Panc1 (cell line): Measurements from ENCODE around the gene XYLT1. TPM values are rescaled to one million over a fixed set of nuclear protein-coding genes. Genes with fewer than 3 reads are reported as not detected.

Source experiments
- ATAC-seq: fragments of 200-7000 bp; cut with Tn5 transposase; 2 replicates; pipeline ENCODE4 v1.9.1; 2020; ENCODE audit warnings: mild to moderate bottlenecking, moderate library complexity
- BruUV-seq: library from RNA; stranded (reverse); fragments of 400-500 nt; replicated peaks from 2 replicates; lab custom pipeline; 2021; lab: Mats Ljungman, UMichigan
- CTCF ChIA-PET: fragments of 300-600 bp; sonication (Branson Sonifier 250); formaldehyde crosslinking; loops from one replicate; lab custom pipeline; 2022; ENCODE audit warnings: antibody characterized with exemption; lab: Charles Lee
- POLR2A ChIA-PET: fragments of 300-600 bp; sonication (Branson Sonifier 250); formaldehyde crosslinking; loops from one replicate; lab custom pipeline; 2022; ENCODE audit warnings: antibody characterized with exemption; lab: Charles Lee
- DNase-seq: peaks from one replicate; pipeline ENCODE4 v3.0.0-alpha.2; 2010; ENCODE audit warnings: low read depth, low spot score
- H3K27ac ChIP-seq: 2 replicates; pipeline ENCODE4 v1.5.1; 2011; ENCODE audit warnings: mild to moderate bottlenecking, low read length, inconsistent platforms
- H3K27me3 ChIP-seq: fragments of 200-500 bp; sonication (Bioruptor generic); 2 replicates; pipeline ENCODE4 v1.6.0; 2014; ENCODE audit warnings: low read length, inconsistent platforms; ENCODE audit not compliant: control insufficient read depth, insufficient read depth
- H3K36me3 ChIP-seq: fragments of 200-500 bp; sonication (Bioruptor generic); 2 replicates; pipeline ENCODE4 v1.5.1; 2014; ENCODE audit warnings: inconsistent platforms, mild to moderate bottlenecking, low read length, moderate library complexity; ENCODE audit not compliant: control insufficient read depth, insufficient read depth
- H3K4me1 ChIP-seq: 2 replicates; pipeline ENCODE4 v1.5.1; 2011; ENCODE audit warnings: inconsistent platforms, mild to moderate bottlenecking, low read length, moderate library complexity; ENCODE audit not compliant: control insufficient read depth, insufficient read depth
- H3K4me3 ChIP-seq, 2 experiments: 2 replicates each; pipeline ENCODE4 v1.5.1; 2011 to 2012; ENCODE audit warnings: low read depth in 2 of 2, low read length in 2 of 2, mild to moderate bottlenecking in 2 of 2, inconsistent platforms in 1 of 2, moderate library complexity in 1 of 2
- H3K9me3 ChIP-seq: fragments of 200-500 bp; sonication (Bioruptor generic); 2 replicates; pipeline ENCODE4 v1.5.1; 2014; ENCODE audit warnings: low read depth, mild to moderate bottlenecking, inconsistent platforms, low read length, moderate library complexity; ENCODE audit not compliant: control insufficient read depth, insufficient read depth
- POLR2AphosphoS5 ChIP-seq: IDR thresholded peaks from 2 replicates; pipeline ENCODE4 v1.6.1; 2012; ENCODE audit warnings: mild to moderate bottlenecking, low read depth, low read length, moderate library complexity
- SIN3A ChIP-seq: IDR thresholded peaks from 2 replicates; pipeline ENCODE4 v1.6.1; 2012; ENCODE audit warnings: low read depth, mild to moderate bottlenecking, low read length, moderate library complexity, borderline replicate concordance; ENCODE audit not compliant: insufficient read depth
- TCF7L2 ChIP-seq: IDR thresholded peaks from 2 replicates; pipeline ENCODE4 v1.6.1; 2011; ENCODE audit warnings: mild to moderate bottlenecking, low read depth, low read length, inconsistent platforms
- in situ Hi-C: cut with HindIII; loops from 2 replicates; pipeline ENCODE4 v1.10.0; 2016; ENCODE audit warnings: low sequenced_read_pairs, low pct_unique_long_range_greater_than_20kb
- intact Hi-C: fragments of 100-400 bp; cut with micrococcal nuclease; formaldehyde crosslinking; loops from one replicate; pipeline ENCODE4 v1.10.0; 2022; ENCODE audit not compliant: unreplicated experiment
- total RNA-seq: library from RNA; stranded (reverse); gene quantifications from one replicate; pipeline ENCODE4 v1.2.1, GENCODE V29; 2021; ENCODE audit not compliant: unreplicated experiment
- TF ChIP-seq, protein P1 (sequence below), 2 experiments: IDR thresholded peaks; 2 replicates each; pipeline ENCODE4 v1.6.1; 2011 to 2012; ENCODE audit warnings: low read depth in 2 of 2, control low read depth in 1 of 2, low read length in 1 of 2, mild to moderate bottlenecking in 1 of 2, moderate library complexity in 1 of 2; ENCODE audit not compliant: insufficient read depth in 1 of 2
- TF ChIP-seq, protein P2 (sequence below): fragments of 450-650 bp; IDR thresholded peaks from 2 replicates; pipeline ENCODE4 v1.5.1; 2017; ENCODE audit warnings: mild to moderate bottlenecking

Gene XYLT1
- total RNA-seq, 1 experiment from 2014 or later = 0.62 TPM

DNA sequence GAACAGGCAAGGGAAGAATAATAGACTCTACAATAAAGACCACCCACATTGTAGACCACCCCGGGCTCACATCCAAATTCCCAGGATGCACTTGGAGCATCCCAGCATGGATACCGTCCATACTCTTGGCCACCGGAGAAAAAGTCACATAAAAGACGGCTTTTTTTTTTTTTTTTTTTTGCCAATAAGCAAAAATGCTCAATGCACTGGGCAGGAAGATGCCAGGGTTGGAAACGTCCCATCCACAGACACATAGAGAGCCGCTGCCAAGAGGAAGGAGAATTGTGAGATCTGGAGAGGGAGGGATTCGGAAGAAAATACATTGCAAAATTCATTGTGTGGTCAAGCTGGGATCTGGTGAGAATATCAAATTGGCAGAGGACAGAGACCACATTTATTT is 286.7 kb downstream of the XYLT1 start:
- Histone ChIP-seq H3K4me1 (no peaks in the 10 kb centered on the region), H3K36me3 (no peaks in the 10 kb centered on the region), H3K27me3 (peaks cover 2% of the 10 kb centered on the region; the same call in 1 of the 2 replicates), H3K9me3 (no peaks in the 10 kb centered on the region), H3K4me3 (no peak overlapping the region), H3K27ac (no peak overlapping the region)
- BruUV-seq = no TSS peak
- DNase-seq (no peak), ATAC-seq (no peak)
- in situ Hi-C loops (loop anchor here (25.0 kb wide), 1 partner anchor 122 kb away; no protein-coding TSS in a partner anchor), intact Hi-C loops (no loop called here)
- TF ChIP-seq SIN3A = no peak
- ChIA-PET CTCF (no interaction called here), POLR2A (no interaction called here)

GRCh38 chr16:17177959-17178905 is 292.5 kb downstream of the XYLT1 start:
- ATAC-seq (no peak), DNase-seq (no peak)
- no peaks in the 10 kb centered on the region for H3K9me3 ChIP-seq
- no peak overlapping the region for H3K27ac ChIP-seq
- POLR2A ChIA-PET = no interaction called here
- no peaks in the 10 kb centered on the region for H3K4me1 ChIP-seq
- BruUV-seq = no TSS peak
- CTCF ChIA-PET = interaction anchor here (0.6 kb wide), 2 partner anchors 86 to 374 kb away, joined by 3 to 4 read pairs; no protein-coding TSS in a partner anchor
- TF ChIP-seq SIN3A = no peak
- TF ChIP-seq, protein P1, sequence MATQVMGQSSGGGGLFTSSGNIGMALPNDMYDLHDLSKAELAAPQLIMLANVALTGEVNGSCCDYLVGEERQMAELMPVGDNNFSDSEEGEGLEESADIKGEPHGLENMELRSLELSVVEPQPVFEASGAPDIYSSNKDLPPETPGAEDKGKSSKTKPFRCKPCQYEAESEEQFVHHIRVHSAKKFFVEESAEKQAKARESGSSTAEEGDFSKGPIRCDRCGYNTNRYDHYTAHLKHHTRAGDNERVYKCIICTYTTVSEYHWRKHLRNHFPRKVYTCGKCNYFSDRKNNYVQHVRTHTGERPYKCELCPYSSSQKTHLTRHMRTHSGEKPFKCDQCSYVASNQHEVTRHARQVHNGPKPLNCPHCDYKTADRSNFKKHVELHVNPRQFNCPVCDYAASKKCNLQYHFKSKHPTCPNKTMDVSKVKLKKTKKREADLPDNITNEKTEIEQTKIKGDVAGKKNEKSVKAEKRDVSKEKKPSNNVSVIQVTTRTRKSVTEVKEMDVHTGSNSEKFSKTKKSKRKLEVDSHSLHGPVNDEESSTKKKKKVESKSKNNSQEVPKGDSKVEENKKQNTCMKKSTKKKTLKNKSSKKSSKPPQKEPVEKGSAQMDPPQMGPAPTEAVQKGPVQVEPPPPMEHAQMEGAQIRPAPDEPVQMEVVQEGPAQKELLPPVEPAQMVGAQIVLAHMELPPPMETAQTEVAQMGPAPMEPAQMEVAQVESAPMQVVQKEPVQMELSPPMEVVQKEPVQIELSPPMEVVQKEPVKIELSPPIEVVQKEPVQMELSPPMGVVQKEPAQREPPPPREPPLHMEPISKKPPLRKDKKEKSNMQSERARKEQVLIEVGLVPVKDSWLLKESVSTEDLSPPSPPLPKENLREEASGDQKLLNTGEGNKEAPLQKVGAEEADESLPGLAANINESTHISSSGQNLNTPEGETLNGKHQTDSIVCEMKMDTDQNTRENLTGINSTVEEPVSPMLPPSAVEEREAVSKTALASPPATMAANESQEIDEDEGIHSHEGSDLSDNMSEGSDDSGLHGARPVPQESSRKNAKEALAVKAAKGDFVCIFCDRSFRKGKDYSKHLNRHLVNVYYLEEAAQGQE (IDR thresholded peaks at IDR 0.05; ENCODE audit: insufficient read depth in 1 of 2, low read depth in 2 of 2, low read length in 1 of 2) = peak; percentile 58 to 75; a peak in 3 of 4 replicates
- in situ Hi-C loops = loop anchor here (25.0 kb wide), 1 partner anchor 116 kb away; no protein-coding TSS in a partner anchor
- no peaks in the 10 kb centered on the region for H3K36me3 ChIP-seq
- H3K4me3 ChIP-seq = no peak overlapping the region
- peaks cover 9% of the 10 kb centered on the region; the same call in 1 of the 2 replicates for H3K27me3 ChIP-seq
- intact Hi-C loops = no loop called here

DNA sequence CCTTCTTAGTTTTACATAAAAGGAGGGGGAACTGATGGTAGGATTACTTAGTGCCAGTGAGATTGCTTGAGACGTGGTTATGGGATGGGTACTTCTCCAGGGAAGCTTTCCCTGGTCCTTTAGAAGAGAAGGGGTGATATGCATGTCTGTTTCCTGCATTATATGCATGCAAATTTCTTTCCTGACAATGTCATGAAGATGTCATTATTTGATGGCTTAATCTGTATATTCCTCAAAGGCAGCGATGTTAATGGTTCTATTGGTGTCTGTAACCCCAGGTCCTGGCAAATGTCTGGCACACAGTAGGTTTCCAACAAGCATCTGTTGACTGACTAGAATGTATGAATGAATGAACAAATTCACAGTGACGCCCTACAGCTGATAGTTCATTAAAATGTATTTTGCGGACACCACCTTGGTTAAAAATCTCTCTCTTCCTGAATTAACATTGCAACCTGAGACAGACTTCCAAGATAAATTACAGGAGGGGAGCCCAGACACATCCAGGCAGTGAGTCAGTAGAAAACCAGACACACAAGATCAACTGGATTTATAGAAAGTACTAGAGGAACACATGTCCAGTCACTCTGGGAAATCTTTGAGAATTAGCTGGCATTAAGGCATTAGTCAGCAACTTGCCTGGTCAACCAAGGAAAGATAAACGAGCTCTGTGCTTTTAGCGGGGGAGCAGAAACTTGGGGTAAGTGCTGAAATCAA is 293.4 kb downstream of the XYLT1 start:
- BruUV-seq = no TSS peak
- peaks cover 13% of the 10 kb centered on the region; the same call in 1 of the 2 replicates for H3K27me3 ChIP-seq
- no peaks in the 10 kb centered on the region for H3K36me3 ChIP-seq
- CTCF ChIA-PET = interaction anchor here (0.6 kb wide), 3 partner anchors 85 to 373 kb away, joined by 3 to 11 read pairs (median 4); no protein-coding TSS in a partner anchor
- ATAC-seq (no peak), DNase-seq (no peak)
- TF ChIP-seq, protein P2, sequence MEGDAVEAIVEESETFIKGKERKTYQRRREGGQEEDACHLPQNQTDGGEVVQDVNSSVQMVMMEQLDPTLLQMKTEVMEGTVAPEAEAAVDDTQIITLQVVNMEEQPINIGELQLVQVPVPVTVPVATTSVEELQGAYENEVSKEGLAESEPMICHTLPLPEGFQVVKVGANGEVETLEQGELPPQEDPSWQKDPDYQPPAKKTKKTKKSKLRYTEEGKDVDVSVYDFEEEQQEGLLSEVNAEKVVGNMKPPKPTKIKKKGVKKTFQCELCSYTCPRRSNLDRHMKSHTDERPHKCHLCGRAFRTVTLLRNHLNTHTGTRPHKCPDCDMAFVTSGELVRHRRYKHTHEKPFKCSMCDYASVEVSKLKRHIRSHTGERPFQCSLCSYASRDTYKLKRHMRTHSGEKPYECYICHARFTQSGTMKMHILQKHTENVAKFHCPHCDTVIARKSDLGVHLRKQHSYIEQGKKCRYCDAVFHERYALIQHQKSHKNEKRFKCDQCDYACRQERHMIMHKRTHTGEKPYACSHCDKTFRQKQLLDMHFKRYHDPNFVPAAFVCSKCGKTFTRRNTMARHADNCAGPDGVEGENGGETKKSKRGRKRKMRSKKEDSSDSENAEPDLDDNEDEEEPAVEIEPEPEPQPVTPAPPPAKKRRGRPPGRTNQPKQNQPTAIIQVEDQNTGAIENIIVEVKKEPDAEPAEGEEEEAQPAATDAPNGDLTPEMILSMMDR = no peak
- TF ChIP-seq, protein P1 (IDR thresholded peaks at IDR 0.05; ENCODE audit: insufficient read depth in 1 of 2, low read depth in 2 of 2, low read length in 1 of 2) = no peak
- TF ChIP-seq SIN3A (no peak), POLR2AphosphoS5 (no peak), TCF7L2 (no peak)
- no peak overlapping the region for H3K4me3 ChIP-seq
- H3K9me3 ChIP-seq = no peaks in the 10 kb centered on the region
- in situ Hi-C loops = loop anchor here (25.0 kb wide), 1 partner anchor 115 kb away; no protein-coding TSS in a partner anchor
- H3K4me1 ChIP-seq = no peaks in the 10 kb centered on the region
- intact Hi-C loops = no loop called here
- no peak overlapping the region for H3K27ac ChIP-seq
- POLR2A ChIA-PET = no interaction called here
